ENCODE data around the gene CHRNB4. TPM values are rescaled to one million over a fixed set of nuclear protein-coding genes. Genes with fewer than 3 reads are reported as not detected.
"Not testable (repeated sequence)": the region's sequence is repeated elsewhere in the genome, so short reads cannot be mapped to it uniquely, and the experiment has no call there.

The CHRNB4 gene
- total RNA-seq, 4 donors from 2014 or later, result 0.27 to 0.32 TPM; not detected in 2

- Histone ChIP-seq H3K4me1 (peaks cover 5 to 25% (median 18%) of the 10 kb centered on the region in 4 donors), H3K36me3 (no peaks in the 10 kb centered on the region), H3K27ac (no peak overlapping the region), H3K4me3 (no peak overlapping the region), H3K27me3 (peaks cover 36% of the 10 kb centered on the region), H3K9me3 (no peaks in the 10 kb centered on the region)
- intact Hi-C loops (cut with DNase I; ENCODE audit: low total_unique reads) (no loop called here), in situ Hi-C loops (cut with MboI; ENCODE audit: low pct_ligation_motif_present in 1 of 4, low pct_unique_long_range_greater_than_20kb in 1 of 4, low sequenced_read_pairs in 3 of 4) (loop anchor here (5.0 to 10.0 kb wide), 3 partner anchors 88 to 95 kb away; no protein-coding TSS in a partner anchor)
- 75% methylated on average over 7 of the region's 7 CpGs; no CpG with 5 or more reads in 1 of the 2 donors for WGBS, 2 donors (ENCODE audit: low coverage in 1 of 2)
- no peak for TF ChIP-seq POLR2A (IDR thresholded peaks at IDR 0.05)
- no peak for TF ChIP-seq EP300 (IDR thresholded peaks at IDR 0.05; ENCODE audit: low read depth)
- TF ChIP-seq POLR2AphosphoS5 (IDR thresholded peaks at IDR 0.05), result no peak
- TF ChIP-seq CTCF (IDR thresholded peaks at IDR 0.05), result no peak
- DNase-seq, result no peak
Measured at GRCh38 chr15:78617076-78617475, 23.9 kb downstream of the CHRNB4 start.

- 79% methylated on average over 2 of the region's 2 CpGs; no CpG with 5 or more reads in 1 of the 2 donors for WGBS, 2 donors (ENCODE audit: low coverage in 1 of 2)
- DNase-seq, result no peak
- Histone ChIP-seq H3K4me3 (no peak overlapping the region), H3K4me1 (peaks cover 5 to 25% (median 18%) of the 10 kb centered on the region in 4 donors), H3K27me3 (peaks cover 30% of the 10 kb centered on the region), H3K36me3 (no peaks in the 10 kb centered on the region), H3K9me3 (no peaks in the 10 kb centered on the region), H3K27ac (no peak overlapping the region)
- no peak for TF ChIP-seq POLR2A (IDR thresholded peaks at IDR 0.05)
- no peak for TF ChIP-seq EP300 (IDR thresholded peaks at IDR 0.05; ENCODE audit: low read depth)
- TF ChIP-seq CTCF (IDR thresholded peaks at IDR 0.05), result no peak
- no peak for TF ChIP-seq POLR2AphosphoS5 (IDR thresholded peaks at IDR 0.05)
- in situ Hi-C loops (cut with MboI; ENCODE audit: low pct_ligation_motif_present in 1 of 4, low pct_unique_long_range_greater_than_20kb in 1 of 4, low sequenced_read_pairs in 3 of 4) (loop anchor here (5.0 to 10.0 kb wide), 3 partner anchors 88 to 96 kb away; no protein-coding TSS in a partner anchor), intact Hi-C loops (cut with DNase I; ENCODE audit: low total_unique reads) (no loop called here)
Measured at GRCh38 chr15:78616506-78616905, 24.5 kb downstream of the CHRNB4 start.

- TF ChIP-seq POLR2A (IDR thresholded peaks at IDR 0.05), result no peak
- no peak for TF ChIP-seq EP300 (IDR thresholded peaks at IDR 0.05; ENCODE audit: low read depth)
- TF ChIP-seq CTCF (IDR thresholded peaks at IDR 0.05), result no peak
- no peak for TF ChIP-seq POLR2AphosphoS5 (IDR thresholded peaks at IDR 0.05)
- Histone ChIP-seq H3K4me3 (no peak overlapping the region), H3K27ac (no peak overlapping the region), H3K9me3 (no peaks in the 10 kb centered on the region), H3K4me1 (peaks cover 4 to 15% (median 9%) of the 10 kb centered on the region in 4 donors), H3K36me3 (no peaks in the 10 kb centered on the region), H3K27me3 (peaks cover 17% of the 10 kb centered on the region)
- 62 to 80% methylated on average over 1 to 3 of the region's 3 CpGs for WGBS, 2 donors (ENCODE audit: low coverage in 1 of 2)
- no peak for DNase-seq
- intact Hi-C loops (cut with DNase I; ENCODE audit: low total_unique reads) (no loop called here), in situ Hi-C loops (cut with MboI; ENCODE audit: low pct_ligation_motif_present in 1 of 4, low pct_unique_long_range_greater_than_20kb in 1 of 4, low sequenced_read_pairs in 3 of 4) (loop anchor here (5.0 to 10.0 kb wide), 3 partner anchors 90 to 97 kb away; no protein-coding TSS in a partner anchor)
Measured at GRCh38 chr15:78615151-78615589, 25.8 kb downstream of the CHRNB4 start.

- in situ Hi-C loops (cut with MboI; ENCODE audit: low pct_ligation_motif_present in 1 of 4, low pct_unique_long_range_greater_than_20kb in 1 of 4, low sequenced_read_pairs in 3 of 4), result loop anchor here in 1 of 4 donors (10.0 kb wide), 1 partner anchor 91 kb away; no protein-coding TSS in a partner anchor
- H3K4me3 ChIP-seq, result no peak overlapping the region
- no peak overlapping the region for H3K27ac ChIP-seq
- intact Hi-C loops (cut with DNase I; ENCODE audit: low total_unique reads), result no loop called here
- H3K36me3 ChIP-seq, result no peaks in the 10 kb centered on the region
- peaks cover 6% of the 10 kb centered on the region for H3K27me3 ChIP-seq
- peaks cover 0 to 8% (median under 1%) of the 10 kb centered on the region in 4 donors for H3K4me1 ChIP-seq
- TF ChIP-seq EP300 (IDR thresholded peaks at IDR 0.05; ENCODE audit: low read depth), result no peak
- no peak for TF ChIP-seq POLR2AphosphoS5 (IDR thresholded peaks at IDR 0.05)
- TF ChIP-seq POLR2A (IDR thresholded peaks at IDR 0.05), result no peak
- no peak for TF ChIP-seq CTCF (IDR thresholded peaks at IDR 0.05)
- no peaks in the 10 kb centered on the region for H3K9me3 ChIP-seq
- no peak for DNase-seq
- 38 to 54% methylated on average over 3 of the region's 3 CpGs for WGBS, 2 donors (ENCODE audit: low coverage in 1 of 2)
Measured at GRCh38 chr15:78614021-78614420, 27.0 kb downstream of the CHRNB4 start.

GRCh38 chr15:78609551-78609950 is 31.5 kb downstream of the CHRNB4 start:
- H3K27me3 ChIP-seq; DNase-seq; H3K36me3 ChIP-seq; H3K4me1 ChIP-seq; H3K4me3 ChIP-seq; in situ Hi-C loops (cut with MboI; ENCODE audit: low pct_ligation_motif_present in 1 of 4, low pct_unique_long_range_greater_than_20kb in 1 of 4, low sequenced_read_pairs in 3 of 4); H3K27ac ChIP-seq; H3K9me3 ChIP-seq; intact Hi-C loops (cut with DNase I; ENCODE audit: low total_unique reads): not testable (repeated sequence)
- 69 to 86% methylated on average over 2 to 3 of the region's 3 CpGs for WGBS, 2 donors (ENCODE audit: low coverage in 1 of 2)
